Activated CD8-positive, alpha-beta memory T cell treated with anti-CD3 and anti-CD28 coated beads, Interleukin-2, amount 50 U/mL, for 1 hour (primary cell): ENCODE data around the gene CD226.
"Not testable (repeated sequence)": the region's sequence is repeated elsewhere in the genome, so short reads cannot be mapped to it uniquely, and the experiment has no call there.

Source experiments
- DNase-seq: peaks from one replicate; pipeline ENCODE4 v3.0.0-alpha.2; 2020; ENCODE audit errors: extremely low read depth

The CD226 gene

DNA sequence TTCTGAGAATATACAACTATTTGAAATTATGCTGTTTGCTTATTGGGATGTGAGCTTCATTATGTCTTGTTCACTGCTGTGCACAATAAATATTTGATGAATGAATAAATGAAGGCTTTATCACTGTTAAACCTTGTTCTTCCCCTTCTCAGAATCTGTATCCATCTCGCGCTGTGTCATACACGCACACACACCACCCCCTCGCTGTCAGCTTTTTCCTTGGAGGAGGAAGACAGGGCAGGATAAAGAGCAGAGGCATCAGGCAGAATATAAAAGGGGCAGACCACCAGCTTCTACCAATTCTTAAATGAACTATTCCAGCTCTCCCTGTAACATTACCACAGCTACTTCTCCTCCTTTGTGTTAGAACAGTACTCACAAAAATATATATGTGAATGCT is 75.0 kb downstream of the CD226 start:
- no peak for DNase-seq

DNA sequence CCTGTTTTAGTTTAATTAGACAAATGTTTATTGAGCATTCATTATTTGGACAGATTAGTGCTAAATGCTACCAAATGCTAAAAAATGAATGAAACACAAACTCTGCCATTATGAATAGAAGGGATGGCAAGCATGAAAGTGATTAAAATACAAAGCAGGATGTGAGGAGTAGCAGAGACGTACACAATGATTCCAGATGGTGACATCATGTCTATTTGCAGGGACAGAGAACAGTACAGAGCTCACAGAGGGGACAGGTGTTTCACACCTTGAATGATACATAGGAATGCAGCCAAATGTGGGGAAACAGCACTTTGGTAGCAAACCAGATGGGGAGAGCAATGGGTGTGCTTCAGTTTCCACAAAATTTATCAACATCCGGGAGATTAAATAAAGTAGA is 76.3 kb downstream of the CD226 start:
- no peak for DNase-seq

DNA sequence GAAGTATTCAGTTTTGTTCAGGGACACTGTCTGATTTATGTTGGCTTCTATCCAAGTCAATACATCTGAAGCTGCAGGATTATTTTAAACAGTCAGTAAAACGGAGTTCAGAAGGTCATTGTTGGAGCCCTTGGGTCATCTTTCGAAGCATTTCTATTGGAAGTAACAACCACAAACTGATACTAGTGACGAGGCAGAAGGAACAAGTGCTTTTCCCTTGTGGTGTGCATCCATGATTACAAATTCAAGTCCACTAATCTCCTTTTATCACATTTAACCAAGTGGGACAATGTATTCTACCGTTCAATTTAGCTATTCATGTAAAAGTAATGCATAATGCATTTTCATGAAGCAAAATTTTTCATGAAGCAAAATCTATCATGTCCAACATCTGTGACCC is 76.9 kb downstream of the CD226 start:
- DNase-seq, result no peak

DNA sequence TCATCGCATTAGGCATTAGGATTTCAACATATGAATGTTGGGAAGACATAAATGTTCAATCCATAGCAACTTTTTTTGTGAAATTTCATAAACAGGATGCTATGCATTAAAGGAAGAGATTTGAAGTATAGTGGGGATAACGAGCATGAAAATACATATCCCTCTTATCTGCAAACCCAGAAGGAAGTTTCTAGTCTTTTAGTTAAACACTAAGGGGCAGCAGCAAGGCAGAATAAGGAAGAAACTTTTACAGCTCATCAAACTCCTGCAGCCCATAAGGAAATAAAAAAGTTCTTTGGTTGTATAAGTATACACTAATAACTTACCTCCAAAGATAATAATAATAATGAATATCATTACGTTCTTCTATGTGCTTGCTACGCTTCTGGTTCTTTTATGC is 81.5 kb downstream of the CD226 start:
- no peak for DNase-seq

DNA sequence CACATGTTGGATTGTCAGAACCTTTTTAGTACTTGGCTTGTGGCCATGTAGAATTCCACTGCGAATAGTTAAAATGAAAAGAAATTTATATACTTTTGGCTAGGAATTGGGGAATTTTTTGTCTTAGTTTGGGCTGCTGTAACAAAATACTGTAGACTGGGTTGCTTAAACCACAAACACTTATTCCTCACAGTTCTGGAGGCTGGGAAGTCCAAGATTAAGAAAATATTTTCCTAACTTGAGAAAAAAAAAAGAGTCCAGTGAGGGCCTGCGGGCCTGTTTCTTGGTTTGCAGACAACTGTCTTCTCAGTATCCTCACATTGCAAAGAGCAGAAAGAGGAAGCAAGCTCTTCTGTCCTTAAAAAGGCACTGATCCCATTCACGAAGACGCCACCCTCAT is 81.9 kb downstream of the CD226 start:
- no peak for DNase-seq

DNA sequence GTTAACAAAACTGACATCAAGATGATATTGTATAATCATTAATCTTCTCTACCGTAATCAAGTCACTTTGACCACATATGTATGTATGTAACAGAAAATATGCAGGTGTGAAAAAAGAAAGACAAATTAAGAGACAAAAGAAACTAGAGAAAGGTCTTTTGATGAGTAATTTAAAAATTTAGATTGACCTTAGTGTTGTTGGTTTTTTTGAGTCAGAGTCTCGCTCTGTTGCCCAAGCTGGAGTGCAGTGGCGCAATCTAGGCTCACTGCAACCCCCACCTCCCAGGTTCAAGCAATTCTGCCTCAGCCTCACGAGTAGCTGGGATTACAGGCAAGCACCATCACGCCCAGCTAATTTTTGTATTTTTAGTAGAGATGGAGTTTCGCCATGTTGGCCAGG is 82.9 kb downstream of the CD226 start:
- DNase-seq, result not testable (repeated sequence)

DNA sequence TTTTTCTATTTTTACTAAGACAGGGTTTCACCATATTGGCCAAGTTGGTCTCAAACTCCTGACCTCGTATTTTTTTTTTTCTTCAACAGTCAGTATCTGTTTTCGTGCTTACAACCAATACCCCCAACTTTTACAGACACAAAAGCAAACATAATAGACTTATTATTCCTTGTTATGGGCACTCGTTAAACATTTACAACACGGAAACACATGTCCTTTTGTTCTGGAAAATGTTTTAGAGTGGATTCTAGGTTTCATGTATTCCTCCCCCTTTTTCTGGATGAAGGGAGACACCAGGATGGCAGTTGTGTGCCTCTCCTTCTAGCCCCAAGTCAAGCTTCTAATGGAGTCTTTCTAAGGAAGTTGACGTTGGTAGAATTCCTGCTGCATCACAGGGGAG is 88.8 kb downstream of the CD226 start:
- DNase-seq, result no peak

DNA sequence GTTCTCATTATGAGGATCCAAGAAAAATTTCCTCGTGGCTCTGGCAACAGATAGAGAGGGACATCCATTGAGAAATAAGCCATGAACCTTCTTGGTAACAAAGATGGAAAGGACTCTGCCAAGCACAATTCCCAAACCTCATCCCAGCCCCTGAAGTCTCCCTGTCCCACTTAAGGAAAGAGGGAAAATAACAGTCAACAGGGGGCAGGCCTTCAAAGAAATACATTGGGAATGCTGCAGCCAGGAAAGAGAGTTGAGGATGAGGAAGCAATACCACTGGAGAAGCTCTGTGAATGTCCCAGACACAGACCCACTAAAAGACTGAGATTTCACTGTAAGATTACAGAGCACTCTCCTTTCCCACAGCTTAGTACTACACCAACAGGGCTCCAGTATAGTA is 93.2 kb downstream of the CD226 start:
- no peak for DNase-seq

DNA sequence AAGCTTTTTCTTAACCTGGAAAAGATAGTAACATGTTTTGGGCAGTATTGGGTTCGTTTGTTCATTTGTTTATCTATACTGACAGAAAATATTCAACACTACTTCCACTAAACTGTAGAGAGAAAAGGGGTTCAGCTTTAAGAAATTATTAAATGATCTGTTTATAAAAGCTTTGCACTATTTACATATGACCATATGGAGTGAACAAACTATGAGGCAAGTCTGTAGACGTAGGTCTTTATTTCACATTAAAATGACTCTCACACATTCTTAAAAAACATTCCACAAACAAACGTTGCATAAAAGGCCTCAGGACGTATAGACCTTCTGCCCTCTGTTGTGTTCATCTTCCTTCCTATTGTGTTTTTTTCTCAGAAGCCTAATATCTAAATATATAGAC is 94.6 kb downstream of the CD226 start:
- DNase-seq, result no peak

DNA sequence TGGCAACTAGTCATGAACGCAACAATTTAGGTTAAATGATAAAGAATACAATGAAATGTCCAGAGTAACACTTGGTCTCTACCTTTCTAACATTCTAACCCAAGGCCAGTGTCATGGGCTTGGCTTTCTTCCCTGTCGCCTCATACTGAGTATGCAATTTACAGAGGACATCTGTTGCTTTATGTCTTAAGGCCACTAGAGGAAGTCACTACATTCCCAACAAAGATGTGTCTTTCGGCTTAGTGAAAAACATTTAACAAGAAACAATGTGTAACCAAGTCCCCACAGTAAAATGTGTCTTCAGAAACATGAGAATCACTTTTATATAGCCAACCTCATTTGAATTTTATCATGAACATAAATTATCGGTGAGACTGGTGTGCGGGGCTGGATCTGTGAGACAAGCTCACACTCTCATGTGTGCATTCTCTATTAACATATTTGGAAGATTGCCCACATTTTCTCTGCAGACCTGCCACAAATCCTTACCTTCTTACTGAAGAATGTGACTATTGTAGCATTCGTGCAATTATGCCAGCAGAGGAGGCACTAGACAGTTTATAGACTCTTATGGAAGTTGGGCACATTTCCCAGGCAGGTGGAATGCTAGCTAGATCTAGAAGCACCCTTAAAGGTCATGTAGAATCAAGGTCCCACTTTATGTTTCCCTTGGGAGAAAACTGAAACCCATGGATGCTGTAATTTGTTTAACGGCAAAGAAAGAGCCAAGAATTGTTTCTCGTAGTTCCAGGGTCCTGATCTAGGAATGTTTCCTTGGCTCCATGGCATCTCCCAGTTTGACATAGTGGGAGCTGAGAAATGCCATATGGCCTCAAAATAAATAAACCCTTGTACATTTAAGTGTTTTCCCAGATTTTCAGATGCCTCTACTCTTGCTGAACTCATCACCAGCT is 101.8 kb downstream of the CD226 start:
- no peak for DNase-seq

DNA sequence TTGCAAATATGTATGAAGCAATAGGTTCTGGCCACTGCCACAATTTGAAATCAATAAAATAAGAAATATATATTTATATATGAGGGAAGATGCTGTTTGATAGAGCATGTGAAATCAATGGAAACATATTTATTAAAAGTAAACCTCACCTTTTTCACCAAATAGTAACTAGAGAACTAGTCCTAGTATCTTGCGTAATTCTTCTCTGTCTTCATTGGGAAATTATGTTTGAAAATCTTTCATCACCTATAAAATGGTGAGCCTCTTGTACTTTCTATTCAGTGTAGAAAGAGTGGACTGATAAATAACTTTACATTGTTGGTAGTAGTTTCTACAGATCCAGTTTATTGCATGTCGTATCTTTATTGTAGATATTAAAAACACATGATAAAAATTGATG is 103.0 kb downstream of the CD226 start:
- DNase-seq, result no peak

DNA sequence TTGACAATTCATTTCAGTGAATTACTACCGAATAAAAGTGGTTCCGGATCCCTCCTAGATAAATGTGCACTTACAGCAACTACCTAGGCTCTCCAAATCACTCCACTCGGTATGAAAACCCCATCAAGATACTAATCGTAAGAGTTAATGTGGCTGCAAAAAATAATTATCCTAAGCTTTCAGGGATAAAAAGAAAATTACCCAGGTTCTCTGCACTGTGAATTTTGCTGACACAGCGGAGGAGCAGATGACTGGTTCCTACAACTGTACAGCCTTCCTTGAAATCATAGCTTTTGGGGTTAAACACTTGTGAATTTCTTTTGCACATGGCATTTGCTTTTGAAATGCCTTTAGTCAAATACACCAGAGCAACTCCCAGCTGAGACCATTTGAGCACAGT is 104.7 kb downstream of the CD226 start:
- no peak for DNase-seq

DNA sequence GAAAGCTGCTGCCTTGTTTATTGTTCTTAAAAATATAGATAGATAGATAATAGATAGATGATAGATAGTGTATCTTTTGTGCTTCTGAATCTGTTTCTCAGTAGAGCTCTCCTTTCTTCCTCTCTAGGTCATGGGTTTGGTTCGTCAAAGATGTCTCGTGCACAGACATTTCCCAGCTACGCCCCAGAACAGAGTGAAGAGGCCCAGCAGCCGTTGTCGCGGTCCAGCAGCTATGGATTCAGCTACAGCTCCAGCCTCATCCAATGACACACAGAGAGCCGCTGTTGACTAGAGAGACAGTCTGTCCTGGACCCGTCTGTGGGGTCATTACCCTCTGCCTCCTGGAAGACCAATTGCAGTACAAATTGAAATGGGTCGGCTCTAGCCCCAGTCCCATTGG is 106.6 kb downstream of the CD226 start:
- no peak for DNase-seq

DNA sequence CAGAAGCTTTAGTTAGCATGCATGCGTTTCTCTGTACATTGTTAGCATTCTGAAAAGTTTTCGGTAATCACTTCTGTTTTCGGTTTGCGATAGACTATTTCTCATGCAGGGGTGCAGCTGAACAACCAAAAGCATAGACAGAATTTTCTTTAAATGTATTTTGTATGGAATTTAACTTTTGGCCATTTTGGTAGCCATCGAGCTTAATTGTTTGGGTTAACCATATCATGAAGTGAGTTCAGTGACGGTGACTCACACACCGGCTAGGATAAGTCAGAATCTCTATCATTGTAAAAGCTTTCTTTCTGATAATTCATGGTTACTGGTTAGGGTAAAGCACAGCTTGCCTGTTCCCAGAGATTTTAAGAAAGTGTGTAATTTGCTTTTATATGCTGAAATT is 107.2 kb downstream of the CD226 start:
- no peak for DNase-seq

DNA sequence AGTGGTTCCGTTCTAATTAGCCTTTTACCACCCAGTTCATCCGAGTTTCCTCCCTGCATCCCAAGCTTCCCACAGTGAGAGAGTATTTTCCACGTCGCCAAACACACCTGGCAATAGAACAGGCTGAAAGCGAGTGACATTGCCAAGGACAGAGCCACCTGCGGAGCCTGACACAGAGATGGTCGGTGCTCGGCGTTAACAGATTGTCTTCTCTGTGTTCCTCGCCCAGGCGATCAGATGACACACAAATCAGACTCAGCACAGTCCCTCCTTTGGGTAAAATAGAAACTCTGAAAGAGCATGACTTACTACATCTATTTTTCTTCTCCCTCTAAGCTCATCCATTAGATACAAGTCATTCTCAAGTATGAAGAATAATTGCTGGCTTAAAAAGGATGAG is 107.7 kb downstream of the CD226 start:
- DNase-seq, result no peak

DNA sequence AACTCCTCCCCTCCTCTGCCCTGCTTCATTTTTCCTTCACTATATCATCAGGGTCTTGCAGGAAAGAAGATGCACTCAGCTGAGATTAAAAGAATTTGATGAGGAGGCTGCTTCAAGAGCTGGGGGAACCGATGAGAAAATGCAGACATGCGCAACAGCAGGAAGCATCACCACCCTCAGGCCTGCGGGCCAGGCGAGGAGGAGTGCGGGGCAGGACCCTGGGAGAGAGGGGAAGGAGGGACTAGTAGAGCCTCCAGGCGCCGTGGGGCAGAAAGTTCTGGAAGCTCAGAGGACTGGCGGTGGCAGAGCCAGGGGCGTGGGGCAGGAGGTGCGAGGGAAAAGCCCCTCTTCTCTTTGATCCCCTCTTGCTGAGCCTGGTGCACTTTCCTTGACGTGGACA is 108.2 kb downstream of the CD226 start:
- no peak for DNase-seq

DNA sequence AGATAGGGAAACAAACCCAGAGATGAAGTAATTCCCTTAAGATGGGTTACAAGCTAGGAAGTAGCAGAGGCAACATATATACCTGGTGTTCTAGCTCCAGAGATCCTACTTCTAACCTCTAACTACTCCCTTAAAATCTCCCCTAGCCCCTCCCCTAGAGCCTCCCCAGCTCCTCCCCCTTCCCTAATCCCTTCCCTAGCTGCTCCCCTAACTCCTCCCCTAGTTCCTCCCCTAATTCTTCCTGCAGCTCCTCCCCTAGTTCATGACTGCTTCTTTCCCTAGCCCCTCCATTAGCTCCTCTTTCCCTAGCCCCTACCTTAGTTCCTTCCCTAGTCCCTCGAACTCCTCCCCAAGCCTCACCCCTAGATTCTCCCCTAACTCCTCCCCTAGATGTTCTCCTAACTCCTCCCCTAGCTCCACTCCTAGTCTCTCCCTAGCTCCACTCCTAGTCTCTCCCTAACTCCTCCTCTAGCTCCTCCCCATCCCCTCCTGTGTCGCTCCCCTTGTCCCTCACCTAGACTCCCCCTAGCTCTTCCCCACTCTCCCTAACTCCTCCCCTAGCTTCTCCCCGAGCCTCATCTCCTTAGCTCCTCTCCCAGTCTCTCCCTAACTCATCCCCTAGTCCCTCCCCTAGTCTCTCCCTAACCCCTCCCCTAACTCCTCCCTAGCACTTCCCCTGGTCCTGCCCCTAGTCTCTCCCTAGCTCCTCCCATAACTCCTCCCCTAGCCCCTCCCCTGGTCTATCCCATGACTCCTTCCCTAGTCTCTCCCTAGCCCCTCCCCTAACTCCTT is 108.9 kb downstream of the CD226 start:
- no peak for DNase-seq

DNA sequence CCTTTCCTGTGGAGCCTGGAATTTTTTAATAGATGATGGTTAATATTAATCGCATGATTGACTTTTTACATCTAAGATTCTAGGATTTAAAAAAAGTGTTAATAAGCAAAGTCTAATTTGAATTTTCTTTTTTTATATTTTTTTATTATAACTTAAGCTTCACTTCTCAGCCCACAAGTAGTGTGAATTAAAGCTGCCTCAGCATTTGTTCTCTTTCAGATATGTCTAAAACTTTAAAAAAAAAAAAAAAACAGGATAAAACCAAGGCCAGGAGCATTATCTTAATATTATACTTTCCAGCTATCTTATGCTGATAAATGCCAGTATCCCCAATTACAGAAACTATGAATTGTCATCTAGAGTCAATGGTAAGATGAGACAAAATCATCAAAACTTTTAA is 109.7 kb downstream of the CD226 start:
- no peak for DNase-seq

DNA sequence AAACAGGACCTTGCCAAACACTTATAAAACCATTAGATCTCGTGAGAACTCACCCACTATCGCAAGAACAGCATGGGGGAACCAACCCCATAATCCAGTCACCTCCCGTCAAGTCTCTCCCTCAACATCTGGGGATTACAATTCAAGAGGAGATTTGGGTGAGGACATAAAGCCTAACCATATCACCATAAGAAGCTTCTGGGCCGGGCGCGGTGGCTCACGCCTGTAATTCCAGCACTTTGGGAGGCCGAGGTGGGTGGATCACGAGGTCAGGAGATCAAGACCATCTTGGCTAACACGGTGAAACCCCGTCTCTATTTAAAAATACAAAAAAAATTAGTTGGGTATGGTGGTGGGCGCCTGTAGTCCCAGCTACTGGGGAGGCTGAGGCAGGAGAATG is 112.7 kb downstream of the CD226 start:
- not testable (repeated sequence) for DNase-seq

DNA sequence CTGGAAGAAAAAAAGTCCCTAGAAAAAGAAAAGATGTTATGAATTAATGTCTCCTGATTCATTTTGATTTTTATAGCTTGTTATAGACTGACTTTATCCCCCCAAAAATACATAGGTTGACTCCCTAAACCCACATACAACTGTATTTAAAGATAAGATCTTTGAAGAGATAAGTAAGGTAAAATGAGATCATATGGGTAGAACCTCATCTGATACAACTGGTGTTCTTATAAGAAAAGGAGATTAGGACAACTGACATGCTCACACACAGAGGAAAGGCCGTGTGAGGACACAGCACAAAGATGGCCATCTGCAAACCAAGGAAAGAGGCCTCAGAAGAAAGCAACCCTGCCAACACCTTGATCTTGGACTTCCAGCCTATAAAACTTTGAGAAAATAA is 117.5 kb downstream of the CD226 start:
- DNase-seq, result no peak

DNA sequence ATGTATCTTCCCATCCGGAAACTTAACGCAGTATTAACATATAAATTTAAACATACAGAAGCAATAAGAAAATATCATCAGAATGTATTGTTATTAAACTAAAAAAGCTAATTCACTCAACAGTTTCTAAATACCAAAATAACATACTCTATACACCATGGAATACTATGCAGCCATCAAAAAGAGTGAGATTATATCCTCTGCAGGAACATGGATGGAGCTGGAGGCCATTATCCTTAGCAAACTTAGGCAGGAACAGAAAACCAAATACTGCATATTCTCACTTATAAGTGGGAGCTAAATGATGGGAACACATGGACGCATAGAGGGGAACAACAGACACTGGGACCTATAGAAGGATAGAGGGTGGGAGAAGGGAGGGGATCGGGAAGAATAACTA is 127.1 kb downstream of the CD226 start:
- DNase-seq, result no peak

DNA sequence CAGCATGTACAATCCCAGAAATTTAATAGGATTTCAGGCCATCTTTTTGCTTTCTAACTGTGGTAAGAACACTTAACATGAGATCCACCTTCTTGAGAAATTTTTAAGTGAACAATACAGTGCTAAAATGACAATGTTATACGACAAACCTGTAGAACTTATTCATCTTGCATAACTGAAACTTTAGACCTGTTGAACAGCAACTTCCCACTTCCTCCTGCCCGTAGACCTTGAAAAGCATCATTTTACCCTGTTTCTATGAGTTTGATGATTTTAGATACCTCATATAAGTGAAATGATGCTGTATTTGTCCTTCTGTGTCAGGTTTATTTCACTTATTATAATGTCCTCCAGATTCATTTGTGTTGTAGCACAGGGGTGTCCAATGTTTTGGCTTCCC is 128.2 kb downstream of the CD226 start:
- DNase-seq, result no peak

DNA sequence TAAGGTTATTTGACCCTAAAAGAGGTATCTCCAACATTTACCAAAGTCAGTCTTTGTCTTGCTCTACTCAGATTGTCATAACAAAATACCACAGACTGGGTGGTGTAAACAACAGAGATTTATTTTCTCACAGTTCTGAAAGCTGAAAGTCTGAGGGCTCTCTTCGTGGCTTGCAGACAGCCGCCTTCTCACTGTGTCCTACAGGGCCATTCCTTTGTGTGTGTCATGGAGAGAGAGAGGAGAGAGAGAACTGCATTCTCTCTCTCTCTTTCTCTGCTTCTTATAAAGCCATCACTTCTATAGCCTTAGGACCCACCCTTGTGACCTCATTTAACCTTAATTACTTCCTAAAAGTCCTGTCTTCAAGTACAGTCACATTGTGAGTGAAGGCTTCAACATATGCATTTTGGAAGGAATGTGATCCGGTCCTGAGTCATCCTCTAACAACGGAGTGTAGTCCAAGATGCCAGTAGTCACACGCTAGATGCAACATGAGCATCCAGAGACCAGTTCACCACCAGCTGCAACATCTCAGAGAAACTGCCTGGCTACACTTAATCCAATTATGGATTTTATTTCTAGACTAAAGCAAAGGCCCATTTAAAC is 130.2 kb downstream of the CD226 start:
- no peak for DNase-seq
